ENCODE data around the gene CD38.
"Not testable (repeated sequence)": the region's sequence is repeated elsewhere in the genome, so short reads cannot be mapped to it uniquely, and the experiment has no call there.

Gene CD38

GRCh38 chr4:15778289-15779241, at the start of gene CD38:
Gene CD38 (plus strand): TSS chr4:15778328. CDS start chr4:15778415, 87 bp downstream.
- DNase-seq (ENCODE audit: low spot score), result peak; percentile 70

GRCh38 chr4:15729910-15730533, 48.1 kb upstream of the CD38 start:
- no peak for DNase-seq (ENCODE audit: low spot score)

- DNase-seq (ENCODE audit: low spot score), result not testable (repeated sequence)
These were observed 45.1 kb upstream of the CD38 start for GRCh38 chr4:15733061-15733460.

GRCh38 chr4:15735536-15735935, 42.6 kb upstream of the CD38 start:
- DNase-seq (ENCODE audit: low spot score), result no peak

- DNase-seq (ENCODE audit: low spot score), result no peak
These were observed 41.5 kb upstream of the CD38 start for GRCh38 chr4:15736514-15737050.

- no peak for DNase-seq (ENCODE audit: low spot score)
These were observed 40.9 kb upstream of the CD38 start for GRCh38 chr4:15737255-15737654.

- DNase-seq (ENCODE audit: low spot score), result no peak
These were observed 39.3 kb upstream of the CD38 start for GRCh38 chr4:15738877-15739276.

- DNase-seq (ENCODE audit: low spot score), result no peak
These were observed 37.2 kb upstream of the CD38 start for GRCh38 chr4:15740764-15741404.

- no peak for DNase-seq (ENCODE audit: low spot score)
These were observed 36.0 kb upstream of the CD38 start for GRCh38 chr4:15742083-15742582.

- no peak for DNase-seq (ENCODE audit: low spot score)
These were observed 35.5 kb upstream of the CD38 start for GRCh38 chr4:15742637-15743036.

- no peak for DNase-seq (ENCODE audit: low spot score)
These were observed 34.0 kb upstream of the CD38 start for GRCh38 chr4:15744016-15744545.

- DNase-seq (ENCODE audit: low spot score), result no peak
These were observed 32.0 kb upstream of the CD38 start for GRCh38 chr4:15746110-15746509.

GRCh38 chr4:15749001-15749400, 29.1 kb upstream of the CD38 start:
- no peak for DNase-seq (ENCODE audit: low spot score)

- DNase-seq (ENCODE audit: low spot score), result no peak
These were observed 27.0 kb upstream of the CD38 start for GRCh38 chr4:15751153-15751552.

GRCh38 chr4:15753081-15753480, 25.0 kb upstream of the CD38 start:
- DNase-seq (ENCODE audit: low spot score), result no peak

GRCh38 chr4:15753786-15754185, 24.3 kb upstream of the CD38 start:
- no peak for DNase-seq (ENCODE audit: low spot score)

- DNase-seq (ENCODE audit: low spot score), result no peak
These were observed 23.8 kb upstream of the CD38 start for GRCh38 chr4:15754323-15754722.

- no peak for DNase-seq (ENCODE audit: low spot score)
These were observed 22.6 kb upstream of the CD38 start for GRCh38 chr4:15755321-15756155.

- DNase-seq (ENCODE audit: low spot score), result no peak
These were observed 21.7 kb upstream of the CD38 start for GRCh38 chr4:15756361-15756861.

GRCh38 chr4:15757054-15757453, 21.1 kb upstream of the CD38 start:
- no peak for DNase-seq (ENCODE audit: low spot score)

- no peak for DNase-seq (ENCODE audit: low spot score)
These were observed 19.8 kb upstream of the CD38 start for GRCh38 chr4:15758294-15758693.
